IMR-90 (cell line): ENCODE measurements around the gene GXYLT2. TPM values are rescaled to one million over a fixed set of nuclear protein-coding genes. Genes with fewer than 3 reads are reported as not detected.
A peak's percentile ranks its signal among the peaks of the same experiment; 100 is the strongest.

Experiments
- ATAC-seq: fragments of 200-7000 bp; cut with Tn5 transposase; 2 replicates; pipeline ENCODE4 v1.9.1; 2020; ENCODE audit warnings: low read depth, mild to moderate bottlenecking, moderate library complexity
- BruUV-seq: library from RNA; stranded (reverse); fragments of 400-500 nt; replicated peaks from 2 replicates; lab custom pipeline; 2021; lab: Mats Ljungman, UMichigan
- CTCF ChIA-PET: fragments of 300-600 bp; formaldehyde crosslinking; extraction: SDS; loops from one replicate; lab custom pipeline; 2021; ENCODE audit warnings: antibody characterized with exemption; lab: Yijun Ruan, JAX
- POLR2A ChIA-PET: fragments of 300-600 bp; sonication (Branson Sonifier 250); formaldehyde crosslinking; loops from one replicate; lab custom pipeline; 2022; ENCODE audit warnings: antibody characterized with exemption; ENCODE audit not compliant: unreplicated experiment; lab: Charles Lee
- DNase-seq: peaks from one replicate; pipeline ENCODE4 v3.0.0; 2013
- H2AFZ ChIP-seq: replicated peaks from 2 replicates; pipeline ENCODE3; 2013; ENCODE audit warnings: low read length, mild to moderate bottlenecking; ENCODE audit not compliant: poor library complexity
- H2AK5ac ChIP-seq: 2 replicates; pipeline ENCODE4 v1.6.1; 2013; ENCODE audit warnings: low read depth, low read length, inconsistent platforms
- H2AK9ac ChIP-seq: replicated peaks from 2 replicates; pipeline ENCODE3; 2013; ENCODE audit warnings: mild to moderate bottlenecking, low read depth, low read length, moderate library complexity; ENCODE audit not compliant: poor library complexity
- H2BK120ac ChIP-seq: 2 replicates; pipeline ENCODE4 v1.6.1; 2013; ENCODE audit warnings: low read depth, low read length, inconsistent platforms
- H2BK15ac ChIP-seq: 3 replicates; pipeline ENCODE4 v1.6.1; 2013; ENCODE audit warnings: low read depth, low read length, inconsistent platforms
- H2BK20ac ChIP-seq: 2 replicates; pipeline ENCODE4 v1.6.1; 2013; ENCODE audit warnings: low read depth, mild to moderate bottlenecking, inconsistent platforms, low read length, moderate library complexity
- H2BK5ac ChIP-seq: 2 replicates; pipeline ENCODE4 v1.6.1; 2013; ENCODE audit warnings: mild to moderate bottlenecking, low read depth, low read length, inconsistent platforms; ENCODE audit not compliant: poor library complexity, severe bottlenecking
- H3K14ac ChIP-seq: replicated peaks from 2 replicates; pipeline ENCODE4 v1.6.1; 2013; ENCODE audit warnings: low read depth, low read length, inconsistent platforms
- H3K18ac ChIP-seq: 2 replicates; pipeline ENCODE4 v1.6.1; 2013; ENCODE audit warnings: low read depth, low read length, control low read depth
- H3K23ac ChIP-seq: 2 replicates; pipeline ENCODE4 v1.6.1; 2013; ENCODE audit warnings: low read depth, low read length, inconsistent platforms
- H3K27ac ChIP-seq: 2 replicates; pipeline ENCODE4 v1.5.1; 2013; ENCODE audit warnings: mild to moderate bottlenecking, control low read depth, low read length; ENCODE audit not compliant: insufficient read depth
- H3K27me3 ChIP-seq: 2 replicates; pipeline ENCODE4 v1.6.1; 2013; ENCODE audit warnings: low read length; ENCODE audit not compliant: control insufficient read depth, insufficient read depth
- H3K36me3 ChIP-seq: 2 replicates; pipeline ENCODE4 v1.6.1; 2013; ENCODE audit warnings: low read length, mixed read lengths; ENCODE audit not compliant: control insufficient read depth, insufficient read depth
- H3K4ac ChIP-seq: 2 replicates; pipeline ENCODE4 v1.6.1; 2013; ENCODE audit warnings: low read depth, low read length, inconsistent platforms
- H3K4me1 ChIP-seq: 2 replicates; pipeline ENCODE4 v1.6.1; 2013; ENCODE audit warnings: low read length, mixed read lengths; ENCODE audit not compliant: control insufficient read depth, insufficient read depth
- H3K4me2 ChIP-seq: 2 replicates; pipeline ENCODE4 v1.6.1; 2013; ENCODE audit warnings: low read depth, mild to moderate bottlenecking, control low read depth, low read length, moderate library complexity
- H3K4me3 ChIP-seq: 2 replicates; pipeline ENCODE4 v1.5.1; 2013; ENCODE audit warnings: low read depth, mild to moderate bottlenecking, control low read depth, low read length, moderate library complexity; ENCODE audit not compliant: insufficient read depth
- H3K56ac ChIP-seq: 2 replicates; pipeline ENCODE4 v1.6.1; 2013; ENCODE audit warnings: low read length, inconsistent platforms; ENCODE audit not compliant: insufficient read depth; ENCODE audit errors: extremely low read depth
- H3K79me1 ChIP-seq, 2 experiments: 2 replicates each; pipeline ENCODE4 v1.6.1; 2013; ENCODE audit warnings: low read length in 2 of 2, inconsistent platforms in 1 of 2, low read depth in 1 of 2
- H3K9ac ChIP-seq: 2 replicates; pipeline ENCODE4 v1.6.1; 2013; ENCODE audit warnings: low read depth, low read length, control low read depth
- H3K9me1 ChIP-seq: 2 replicates; pipeline ENCODE4 v1.6.1; 2013; ENCODE audit warnings: low read length, inconsistent platforms; ENCODE audit not compliant: insufficient read depth
- H3K9me3 ChIP-seq: 2 replicates; pipeline ENCODE4 v1.6.1; 2013; ENCODE audit warnings: low read length; ENCODE audit not compliant: control insufficient read depth, insufficient read depth
- H4K20me1 ChIP-seq: 2 replicates; pipeline ENCODE4 v1.6.1; 2013; ENCODE audit warnings: low read length, inconsistent platforms; ENCODE audit not compliant: insufficient read depth
- H4K5ac ChIP-seq: 2 replicates; pipeline ENCODE4 v1.6.1; 2013; ENCODE audit warnings: mild to moderate bottlenecking, low read depth, low read length, control low read depth
- H4K8ac ChIP-seq, 2 experiments: 2 replicates each; pipeline ENCODE4 v1.6.1; 2013; ENCODE audit warnings: low read depth in 2 of 2, low read length in 2 of 2, control low read depth in 1 of 2, inconsistent platforms in 1 of 2
- H4K91ac ChIP-seq: 2 replicates; pipeline ENCODE4 v1.6.1; 2013; ENCODE audit warnings: low read depth, low read length, inconsistent platforms; ENCODE audit not compliant: insufficient read depth
- BHLHE40 ChIP-seq: fragments of 150-350 bp; IDR thresholded peaks from 2 replicates; pipeline ENCODE4 v1.6.1; 2016; ENCODE audit warnings: mild to moderate bottlenecking, low read depth, low read length
- CEBPB ChIP-seq: IDR thresholded peaks from 2 replicates; pipeline ENCODE4 v1.6.1; 2012; ENCODE audit warnings: low read depth, low read length, improper control_type of control experiment
- CHD1 ChIP-seq: IDR thresholded peaks from 2 replicates; pipeline ENCODE4 v1.6.1; 2012; ENCODE audit warnings: low read depth, low read length, improper control_type of control experiment
- FOS ChIP-seq: fragments of 150-350 bp; IDR thresholded peaks from 2 replicates; pipeline ENCODE4 v1.6.1; 2016; ENCODE audit warnings: low read depth, low read length
- MAFK ChIP-seq: IDR thresholded peaks from 2 replicates; pipeline ENCODE4 v1.6.1; 2012; ENCODE audit warnings: low read depth, low read length, improper control_type of control experiment
- MAZ ChIP-seq: IDR thresholded peaks from 2 replicates; pipeline ENCODE4 v1.6.1; 2012; ENCODE audit warnings: low read depth, mild to moderate bottlenecking, low read length, improper control_type of control experiment, moderate library complexity, borderline replicate concordance
- MXI1 ChIP-seq: IDR thresholded peaks from 2 replicates; pipeline ENCODE4 v1.6.1; 2012; ENCODE audit warnings: low read depth, mild to moderate bottlenecking, low read length, moderate library complexity, borderline replicate concordance
- NFE2L2 ChIP-seq: fragments of 150-350 bp; IDR thresholded peaks from 2 replicates; pipeline ENCODE4 v1.6.1; 2016; ENCODE audit warnings: low read depth, mild to moderate bottlenecking, low read length
- POLR2A ChIP-seq: IDR thresholded peaks from 2 replicates; pipeline ENCODE4 v1.6.1; 2012; ENCODE audit warnings: mild to moderate bottlenecking, low read depth, low read length
- RAD21 ChIP-seq: IDR thresholded peaks from 2 replicates; pipeline ENCODE4 v1.6.1; 2012; ENCODE audit warnings: low read length, improper control_type of control experiment
- RCOR1 ChIP-seq: IDR thresholded peaks from 2 replicates; pipeline ENCODE4 v1.6.1; 2012; ENCODE audit warnings: mild to moderate bottlenecking, low read length, improper control_type of control experiment; ENCODE audit not compliant: insufficient replicate concordance
- RFX5 ChIP-seq: IDR thresholded peaks from 2 replicates; pipeline ENCODE4 v1.8.0; 2012; ENCODE audit warnings: low read depth, mild to moderate bottlenecking, low read length, moderate library complexity
- SMC3 ChIP-seq: fragments of 150-350 bp; IDR thresholded peaks from 2 replicates; pipeline ENCODE4 v1.6.1; 2016; ENCODE audit warnings: low read depth, mild to moderate bottlenecking, antibody characterized with exemption, low read length, moderate library complexity
- WGBS, 2 experiments: methylation state at CpG; one replicate each; pipeline versions ENCODE4 v1.1.5 to v1.1.7; 2013; ENCODE audit warnings: missing lambda C conversion rate in 2 of 2; ENCODE audit not compliant: insufficient read length in 1 of 2; ENCODE audit errors: extremely low coverage in 2 of 2; 5-methylcytosine and 5-hydroxymethylcytosine counted together
- dilution Hi-C: fragments of 300-500 bp; cut with HindIII; formaldehyde crosslinking; loops from one replicate; pipeline ENCODE4 v1.14.3; 2018; ENCODE audit warnings: low sequenced_read_pairs; ENCODE audit not compliant: unreplicated experiment
- in situ Hi-C: fragments of 300-500 bp; cut with MboI; formaldehyde crosslinking; loops from 3 replicates; pipeline ENCODE4 v1.14.3; 2019; ENCODE audit warnings: low sequenced_read_pairs, inconsistent platforms, mixed read lengths
- intact Hi-C: fragments of 100-400 bp; cut with micrococcal nuclease; formaldehyde crosslinking; loops from 2 replicates; pipeline ENCODE4 v1.10.0; 2022
- polyA plus RNA-seq, 3 experiments: library from polyadenylated mRNA; depleted of rRNA; stranded (reverse); fragments of >200 nt; gene quantifications; 2 replicates each; pipeline ENCODE4 v1.2.3, GENCODE V29; 2012; ENCODE audit warnings: low replicate concordance in 1 of 3
- total RNA-seq: library from RNA; depleted of rRNA; stranded (reverse); fragments of >200 nt; gene quantifications from 2 replicates; pipeline ENCODE4 v1.2.3, GENCODE V29; 2012
- TF ChIP-seq, protein P1 (sequence below): conservative IDR thresholded peaks from 2 replicates; pipeline ENCODE4 v1.5.1; 2012; ENCODE audit warnings: mild to moderate bottlenecking, low read depth, low read length, improper control_type of control experiment
- TF ChIP-seq, protein P2 (sequence below): fragments of 150-350 bp; IDR thresholded peaks from 2 replicates; pipeline ENCODE4 v1.6.1; 2016; ENCODE audit warnings: low read depth, mild to moderate bottlenecking, low read length, moderate library complexity, borderline replicate concordance
- TF ChIP-seq, protein P3 (sequence below): fragments of 150-350 bp; IDR thresholded peaks from 2 replicates; pipeline ENCODE4 v1.6.1; 2017; ENCODE audit warnings: mild to moderate bottlenecking, antibody characterized with exemption, low read length, low read depth

Gene GXYLT2
- total and polyA plus RNA-seq, 2 of the 4 experiments (the other 2 are of a cell fraction): 5.7 to 11.1 TPM

DNA sequence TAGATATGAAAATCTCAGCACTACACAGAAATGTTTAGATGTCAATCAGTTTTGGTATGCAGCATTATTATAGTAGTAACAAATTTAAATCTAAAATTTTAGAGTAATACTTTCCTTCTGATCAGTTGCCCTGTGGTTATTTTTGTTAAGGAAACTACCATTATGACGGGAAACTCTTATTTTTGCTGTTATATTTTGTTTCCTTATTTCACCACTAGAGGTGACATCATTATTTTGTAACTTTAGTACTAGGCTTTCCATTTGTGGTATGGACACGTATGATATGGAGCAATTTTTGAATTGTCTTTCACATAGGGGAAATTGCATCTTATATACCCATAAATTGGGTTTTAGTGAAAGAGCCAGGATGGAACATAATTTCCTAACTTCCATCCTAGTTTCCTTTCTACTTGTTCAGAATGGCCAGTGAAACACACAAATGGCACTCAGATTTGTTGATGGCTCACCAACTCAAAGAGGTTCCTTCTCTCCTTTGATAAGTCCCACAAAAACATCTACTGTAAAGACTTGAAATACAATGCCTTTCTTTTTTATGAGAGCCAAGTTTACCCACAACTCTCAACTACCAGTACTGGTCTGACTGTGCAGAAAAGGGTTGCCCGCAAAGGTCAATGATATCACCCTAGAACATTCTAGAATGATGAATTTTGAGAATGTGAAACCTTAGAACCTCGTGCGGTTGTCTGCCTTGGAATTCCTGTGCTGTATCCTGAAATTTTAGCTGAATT is 89.4 kb downstream of the GXYLT2 start:
- Histone ChIP-seq H2BK120ac (no peak overlapping the region), H2AFZ (no peak overlapping the region), H3K4me2 (no peak overlapping the region), H2BK15ac (no peak overlapping the region), H3K79me1 (no peaks in the 10 kb centered on the region), H3K27me3 (no peaks in the 10 kb centered on the region), H3K23ac (no peak overlapping the region), H2AK9ac (no peak overlapping the region), H3K36me3 (no peaks in the 10 kb centered on the region; the same call in 1 of the 2 replicates), H4K5ac (no peak overlapping the region), H4K8ac (no peak overlapping the region), H3K9me3 (no peaks in the 10 kb centered on the region), H4K91ac (no peak overlapping the region), H3K4me3 (no peak overlapping the region), H2AK5ac (no peak overlapping the region), H3K9ac (no peak overlapping the region), H3K14ac (no peak overlapping the region), H3K4me1 (no peaks in the 10 kb centered on the region; the same call in 1 of the 2 replicates), H3K9me1 (no peaks in the 10 kb centered on the region), H3K18ac (no peak overlapping the region), H3K27ac (no peak overlapping the region), H2BK20ac (no peak overlapping the region), H4K20me1 (no peaks in the 10 kb centered on the region), H3K56ac (no peak overlapping the region), H2BK5ac (no peak overlapping the region), H3K4ac (no peak overlapping the region)
- in situ Hi-C loops (no loop called here), dilution Hi-C loops (no loop called here), intact Hi-C loops (no loop called here)
- TSS peak; percentile 15 for BruUV-seq
- WGBS, 2 experiments: no CpG with 5 or more reads among the region's 5 CpGs
- ChIA-PET CTCF (no interaction called here), POLR2A (no interaction called here)
- TF ChIP-seq, protein P1, sequence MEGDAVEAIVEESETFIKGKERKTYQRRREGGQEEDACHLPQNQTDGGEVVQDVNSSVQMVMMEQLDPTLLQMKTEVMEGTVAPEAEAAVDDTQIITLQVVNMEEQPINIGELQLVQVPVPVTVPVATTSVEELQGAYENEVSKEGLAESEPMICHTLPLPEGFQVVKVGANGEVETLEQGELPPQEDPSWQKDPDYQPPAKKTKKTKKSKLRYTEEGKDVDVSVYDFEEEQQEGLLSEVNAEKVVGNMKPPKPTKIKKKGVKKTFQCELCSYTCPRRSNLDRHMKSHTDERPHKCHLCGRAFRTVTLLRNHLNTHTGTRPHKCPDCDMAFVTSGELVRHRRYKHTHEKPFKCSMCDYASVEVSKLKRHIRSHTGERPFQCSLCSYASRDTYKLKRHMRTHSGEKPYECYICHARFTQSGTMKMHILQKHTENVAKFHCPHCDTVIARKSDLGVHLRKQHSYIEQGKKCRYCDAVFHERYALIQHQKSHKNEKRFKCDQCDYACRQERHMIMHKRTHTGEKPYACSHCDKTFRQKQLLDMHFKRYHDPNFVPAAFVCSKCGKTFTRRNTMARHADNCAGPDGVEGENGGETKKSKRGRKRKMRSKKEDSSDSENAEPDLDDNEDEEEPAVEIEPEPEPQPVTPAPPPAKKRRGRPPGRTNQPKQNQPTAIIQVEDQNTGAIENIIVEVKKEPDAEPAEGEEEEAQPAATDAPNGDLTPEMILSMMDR: no peak
- TF ChIP-seq RFX5: no peak
- no peak for TF ChIP-seq POLR2A
- TF ChIP-seq RCOR1: no peak
- TF ChIP-seq NFE2L2: no peak
- no peak for TF ChIP-seq MXI1
- TF ChIP-seq RAD21: no peak
- TF ChIP-seq, protein P2, sequence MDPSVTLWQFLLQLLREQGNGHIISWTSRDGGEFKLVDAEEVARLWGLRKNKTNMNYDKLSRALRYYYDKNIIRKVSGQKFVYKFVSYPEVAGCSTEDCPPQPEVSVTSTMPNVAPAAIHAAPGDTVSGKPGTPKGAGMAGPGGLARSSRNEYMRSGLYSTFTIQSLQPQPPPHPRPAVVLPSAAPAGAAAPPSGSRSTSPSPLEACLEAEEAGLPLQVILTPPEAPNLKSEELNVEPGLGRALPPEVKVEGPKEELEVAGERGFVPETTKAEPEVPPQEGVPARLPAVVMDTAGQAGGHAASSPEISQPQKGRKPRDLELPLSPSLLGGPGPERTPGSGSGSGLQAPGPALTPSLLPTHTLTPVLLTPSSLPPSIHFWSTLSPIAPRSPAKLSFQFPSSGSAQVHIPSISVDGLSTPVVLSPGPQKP: no peak
- TF ChIP-seq MAFK: no peak
- TF ChIP-seq FOS: no peak
- TF ChIP-seq CEBPB: no peak
- no peak for TF ChIP-seq MAZ
- TF ChIP-seq BHLHE40: no peak
- TF ChIP-seq, protein P3, sequence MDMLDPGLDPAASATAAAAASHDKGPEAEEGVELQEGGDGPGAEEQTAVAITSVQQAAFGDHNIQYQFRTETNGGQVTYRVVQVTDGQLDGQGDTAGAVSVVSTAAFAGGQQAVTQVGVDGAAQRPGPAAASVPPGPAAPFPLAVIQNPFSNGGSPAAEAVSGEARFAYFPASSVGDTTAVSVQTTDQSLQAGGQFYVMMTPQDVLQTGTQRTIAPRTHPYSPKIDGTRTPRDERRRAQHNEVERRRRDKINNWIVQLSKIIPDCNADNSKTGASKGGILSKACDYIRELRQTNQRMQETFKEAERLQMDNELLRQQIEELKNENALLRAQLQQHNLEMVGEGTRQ: no peak
- no peak for TF ChIP-seq CHD1
- TF ChIP-seq SMC3: no peak
- DNase-seq (peak; percentile 14), ATAC-seq (no peak)
